NCI-H2107 (cell line): ENCODE measurements around the gene USP9X.
"Not testable (repeated sequence)": the region's sequence is repeated elsewhere in the genome, so short reads cannot be mapped to it uniquely, and the experiment has no call there.

ENCODE experiments used
- DNase-seq: peaks from one replicate; lab custom pipeline; 2025; lab: John Stamatoyannopoulos, UW

The USP9X gene

GRCh38 chrX:41085512-41085877 is 250 bp downstream of the USP9X start:
- DNase-seq, result no peak

GRCh38 chrX:41085878-41086626 is 807 bp downstream of the USP9X start:
- no peak for DNase-seq

- no peak for DNase-seq
Measured at GRCh38 chrX:41086627-41086932, 1.3 kb downstream of the USP9X start.

- DNase-seq, result no peak
Measured at GRCh38 chrX:41087201-41087600, 2.0 kb downstream of the USP9X start.

GRCh38 chrX:41090568-41091238 is 5.5 kb downstream of the USP9X start:
- no peak for DNase-seq

GRCh38 chrX:41092776-41093175 is 7.5 kb downstream of the USP9X start:
- no peak for DNase-seq

- no peak for DNase-seq
Measured at GRCh38 chrX:41095174-41095573, 9.9 kb downstream of the USP9X start.

GRCh38 chrX:41095908-41096307 is 10.7 kb downstream of the USP9X start:
- DNase-seq, result no peak

GRCh38 chrX:41096339-41096955 is 11.2 kb downstream of the USP9X start:
- DNase-seq, result no peak

- no peak for DNase-seq
Measured at GRCh38 chrX:41097326-41097725, 12.1 kb downstream of the USP9X start.

- no peak for DNase-seq
Measured at GRCh38 chrX:41100200-41100599, 15.0 kb downstream of the USP9X start.

GRCh38 chrX:41100819-41101218 is 15.6 kb downstream of the USP9X start:
- DNase-seq, result no peak

- DNase-seq, result no peak
Measured at GRCh38 chrX:41105005-41105404, 19.8 kb downstream of the USP9X start.

GRCh38 chrX:41106257-41106656 is 21.0 kb downstream of the USP9X start:
- not testable (repeated sequence) for DNase-seq

- DNase-seq, result no peak
Measured at GRCh38 chrX:41108007-41108406, 22.8 kb downstream of the USP9X start.

- no peak for DNase-seq
Measured at GRCh38 chrX:41108463-41109205, 23.4 kb downstream of the USP9X start.

GRCh38 chrX:41110801-41111625 is 25.8 kb downstream of the USP9X start:
- no peak for DNase-seq

GRCh38 chrX:41115104-41115425 is 29.8 kb downstream of the USP9X start:
- not testable (repeated sequence) for DNase-seq

GRCh38 chrX:41116948-41117347 is 31.7 kb downstream of the USP9X start:
- no peak for DNase-seq

- DNase-seq, result no peak
Measured at GRCh38 chrX:41118156-41118555, 32.9 kb downstream of the USP9X start.

- no peak for DNase-seq
Measured at GRCh38 chrX:41119803-41120202, 34.6 kb downstream of the USP9X start.

- no peak for DNase-seq
Measured at GRCh38 chrX:41121766-41122165, 36.5 kb downstream of the USP9X start.
